GM10248 (cell line): Measurements from ENCODE around the gene EPS8L3.
"Not testable (repeated sequence)": the region's sequence is repeated elsewhere in the genome, so short reads cannot be mapped to it uniquely, and the experiment has no call there.

Experiments
- CTCF ChIA-PET: fragments of 300-600 bp; sonication (Branson Sonifier 250); formaldehyde crosslinking; extraction: SDS; loops from one replicate; lab custom pipeline; 2021; ENCODE audit warnings: antibody characterized with exemption; lab: Yijun Ruan, JAX
- POLR2A ChIA-PET: fragments of 350-650 bp; sonication (Branson Sonifier 250); formaldehyde crosslinking; extraction: SDS; loops from one replicate; lab custom pipeline; 2020; ENCODE audit warnings: antibody characterized with exemption; lab: Yijun Ruan, JAX
- DNase-seq: peaks from one replicate; pipeline ENCODE4 v3.0.0; 2012; ENCODE audit errors: extremely low spot score
- TF ChIP-seq, protein P1 (sequence below): IDR thresholded peaks from 2 replicates; pipeline ENCODE4 v1.5.1; 2012; ENCODE audit warnings: mild to moderate bottlenecking, low read depth; ENCODE audit errors: extremely low read depth, missing control alignments, control extremely low read depth

The EPS8L3 gene

DNA sequence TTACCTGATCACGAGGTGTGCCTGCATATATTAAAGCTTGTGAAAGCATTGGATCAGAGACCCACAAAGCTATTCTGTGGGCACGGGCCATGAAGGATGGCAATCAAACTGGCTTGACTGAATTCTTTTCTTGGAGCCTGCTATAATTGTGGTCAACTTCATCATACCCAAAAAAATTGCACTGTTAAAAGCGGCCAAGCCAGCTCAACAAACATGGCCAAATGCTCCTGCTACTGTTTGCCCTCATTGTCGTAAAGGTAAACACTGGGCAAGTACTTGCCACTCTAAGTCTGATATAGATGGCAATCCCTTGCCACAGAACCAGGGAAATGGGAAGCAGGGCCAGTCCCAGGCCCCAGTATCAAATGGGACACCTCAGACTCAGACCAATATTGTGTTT is 58.3 kb downstream of the EPS8L3 start:
- DNase-seq, result no peak
- TF ChIP-seq, protein P1, sequence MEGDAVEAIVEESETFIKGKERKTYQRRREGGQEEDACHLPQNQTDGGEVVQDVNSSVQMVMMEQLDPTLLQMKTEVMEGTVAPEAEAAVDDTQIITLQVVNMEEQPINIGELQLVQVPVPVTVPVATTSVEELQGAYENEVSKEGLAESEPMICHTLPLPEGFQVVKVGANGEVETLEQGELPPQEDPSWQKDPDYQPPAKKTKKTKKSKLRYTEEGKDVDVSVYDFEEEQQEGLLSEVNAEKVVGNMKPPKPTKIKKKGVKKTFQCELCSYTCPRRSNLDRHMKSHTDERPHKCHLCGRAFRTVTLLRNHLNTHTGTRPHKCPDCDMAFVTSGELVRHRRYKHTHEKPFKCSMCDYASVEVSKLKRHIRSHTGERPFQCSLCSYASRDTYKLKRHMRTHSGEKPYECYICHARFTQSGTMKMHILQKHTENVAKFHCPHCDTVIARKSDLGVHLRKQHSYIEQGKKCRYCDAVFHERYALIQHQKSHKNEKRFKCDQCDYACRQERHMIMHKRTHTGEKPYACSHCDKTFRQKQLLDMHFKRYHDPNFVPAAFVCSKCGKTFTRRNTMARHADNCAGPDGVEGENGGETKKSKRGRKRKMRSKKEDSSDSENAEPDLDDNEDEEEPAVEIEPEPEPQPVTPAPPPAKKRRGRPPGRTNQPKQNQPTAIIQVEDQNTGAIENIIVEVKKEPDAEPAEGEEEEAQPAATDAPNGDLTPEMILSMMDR, result no peak
- CTCF ChIA-PET, result interaction anchor here (0.9 to 2.3 kb wide), 2 partner anchors 19 to 65 kb away, joined by 3 to 8 read pairs; no protein-coding TSS in a partner anchor
- POLR2A ChIA-PET, result no interaction called here

DNA sequence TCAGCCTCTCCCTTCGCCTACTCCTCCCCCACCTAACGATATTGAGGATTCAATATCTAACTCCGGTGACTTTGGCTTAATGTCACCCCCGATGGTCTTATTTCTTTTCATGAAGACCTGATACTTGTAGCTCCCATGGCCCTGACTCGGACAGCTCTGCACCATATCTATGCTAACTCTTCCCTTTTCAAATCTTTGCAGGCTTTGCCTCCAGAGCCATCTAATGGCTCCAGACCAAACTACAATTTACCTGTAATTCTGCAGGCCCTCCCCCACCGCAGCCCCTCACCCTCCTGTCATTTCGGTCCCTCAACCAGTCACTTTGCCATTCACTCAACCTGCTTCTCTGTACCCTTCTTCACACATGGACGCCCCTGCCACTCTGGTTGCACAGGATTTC is 59.5 kb downstream of the EPS8L3 start:
- ChIA-PET CTCF (interaction anchor here (2.3 kb wide), 1 partner anchor 64 kb away, joined by 8 read pairs; no protein-coding TSS in a partner anchor), POLR2A (no interaction called here)
- no peak for DNase-seq
- TF ChIP-seq, protein P1, result no peak

DNA sequence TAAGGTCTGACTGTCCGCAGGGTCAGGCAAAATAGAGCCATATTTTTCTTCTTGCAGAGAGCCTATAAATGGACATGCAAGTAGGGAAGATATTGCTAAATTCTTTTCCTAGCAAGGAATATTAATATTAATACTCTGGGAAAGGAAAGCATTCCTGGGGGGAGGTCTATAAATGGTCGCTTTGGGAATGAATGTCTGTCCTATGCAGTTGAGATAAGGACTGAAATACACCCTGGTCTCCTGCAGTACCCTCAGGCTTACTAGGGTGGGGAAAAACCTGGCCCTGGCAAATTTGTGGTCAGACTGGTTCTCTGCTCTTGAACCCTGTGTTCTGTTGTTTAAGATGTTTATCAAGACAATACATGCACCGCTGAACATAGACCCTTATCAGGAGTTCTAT is 60.8 kb downstream of the EPS8L3 start:
- DNase-seq, POLR2A ChIA-PET, CTCF ChIA-PET: not testable (repeated sequence)
